Effector CD4-positive, alpha-beta T cell (primary cell): ENCODE data around the gene STRBP.
"Not testable (repeated sequence)": the region's sequence is repeated elsewhere in the genome, so short reads cannot be mapped to it uniquely, and the experiment has no call there.

Source experiments
- DNase-seq: peaks from one replicate; pipeline ENCODE4 v3.0.0-alpha.2; 2020
- total RNA-seq: gene quantifications from one replicate; lab custom pipeline; 2026; lab: John Stamatoyannopoulos, UW

The STRBP gene
- total RNA-seq, result 33.0 reads per million, percentile 58 among the genes with 10 or more reads in this experiment

DNA sequence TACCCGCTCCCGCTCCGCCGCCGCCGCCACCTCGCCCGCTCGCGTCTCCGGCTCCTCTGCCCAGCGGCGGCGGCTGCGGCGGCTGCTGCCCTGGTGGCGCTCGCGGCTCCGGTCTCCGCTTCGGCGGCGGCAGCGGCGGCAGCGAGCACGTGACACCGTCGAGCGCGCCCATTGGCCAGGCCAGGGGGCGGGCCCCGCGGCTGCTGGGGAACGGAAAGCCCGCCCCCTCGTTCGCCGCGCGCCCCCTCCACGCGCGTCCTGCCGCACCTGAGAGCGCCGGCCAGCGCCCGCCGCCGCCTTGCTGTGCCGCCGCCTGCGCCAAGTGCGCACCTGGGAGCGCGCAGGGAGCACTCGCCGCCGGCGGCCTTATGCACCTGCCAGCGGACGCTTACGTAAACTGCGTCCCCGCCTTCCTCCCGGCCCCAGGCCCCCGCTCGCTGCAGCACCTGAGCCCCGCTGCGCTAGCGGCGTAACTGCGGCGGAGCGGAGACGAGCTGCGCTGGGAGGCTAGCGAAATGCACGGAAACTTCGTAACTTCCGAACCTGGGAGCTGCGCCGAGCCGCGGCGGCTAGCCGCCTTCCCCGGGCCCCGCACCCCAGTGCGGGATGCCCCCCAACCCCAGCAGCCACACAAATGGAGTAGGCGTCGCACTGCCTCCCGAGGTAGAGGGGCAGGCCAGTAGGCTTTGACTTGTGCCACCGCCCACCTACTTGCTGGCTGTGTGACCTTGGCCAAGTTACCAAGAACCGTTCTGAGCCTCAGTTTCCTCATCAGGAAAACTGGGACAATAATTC, at the start of gene STRBP:
TSS of gene STRBP (minus strand) at position 122 of the 795 bp plus-strand sequence. CDS start 84,452 bp downstream, outside the sequence.
- peak; percentile 90 for DNase-seq

GRCh38 chr9:123316053-123316718, 47.8 kb upstream of the STRBP start:
- DNase-seq, result no peak

DNA sequence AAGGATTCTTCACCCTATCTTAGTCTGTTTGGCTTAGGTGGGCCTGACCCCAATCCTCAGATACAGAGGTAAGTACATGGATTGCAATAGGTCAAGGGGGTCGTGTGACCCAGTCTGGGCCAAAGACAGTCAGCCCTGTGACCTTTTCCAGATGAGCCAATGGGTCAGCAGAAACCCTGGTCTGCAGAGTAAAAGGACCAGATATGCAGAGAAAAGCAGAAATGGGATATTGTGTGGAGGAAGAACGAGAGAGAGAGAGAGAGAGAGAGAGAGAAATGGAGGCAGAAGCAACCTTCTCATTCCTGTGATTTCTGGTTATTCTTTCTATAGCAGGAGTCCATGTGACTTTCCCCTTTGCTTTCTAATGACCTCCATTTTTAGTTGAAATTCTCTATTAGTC, 47.2 kb upstream of the STRBP start:
- no peak for DNase-seq

DNA sequence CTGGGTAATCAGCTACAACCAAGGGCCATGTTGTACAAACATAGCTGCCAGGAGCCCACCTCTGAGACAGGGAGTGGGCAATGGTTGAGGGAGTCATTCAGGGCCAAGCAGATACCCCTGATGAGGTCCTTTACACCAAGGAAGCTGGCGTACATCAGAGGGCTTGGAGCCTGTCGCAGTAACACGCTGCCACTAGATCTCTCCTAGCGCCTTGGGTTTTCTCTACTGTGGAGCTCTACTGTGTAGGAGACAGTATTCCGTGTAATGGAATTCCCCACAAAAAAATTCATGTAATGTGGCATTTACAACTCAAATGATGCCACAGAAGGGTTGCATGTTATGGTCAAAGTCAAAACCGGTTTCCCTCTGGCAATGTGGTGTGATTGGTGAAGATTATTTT, 46.2 kb upstream of the STRBP start:
- DNase-seq, result no peak

- no peak for DNase-seq
These were observed 44.0 kb upstream of the STRBP start for GRCh38 chr9:123312306-123312877.

- DNase-seq, result no peak
These were observed 42.9 kb upstream of the STRBP start for GRCh38 chr9:123311250-123311752.

DNA sequence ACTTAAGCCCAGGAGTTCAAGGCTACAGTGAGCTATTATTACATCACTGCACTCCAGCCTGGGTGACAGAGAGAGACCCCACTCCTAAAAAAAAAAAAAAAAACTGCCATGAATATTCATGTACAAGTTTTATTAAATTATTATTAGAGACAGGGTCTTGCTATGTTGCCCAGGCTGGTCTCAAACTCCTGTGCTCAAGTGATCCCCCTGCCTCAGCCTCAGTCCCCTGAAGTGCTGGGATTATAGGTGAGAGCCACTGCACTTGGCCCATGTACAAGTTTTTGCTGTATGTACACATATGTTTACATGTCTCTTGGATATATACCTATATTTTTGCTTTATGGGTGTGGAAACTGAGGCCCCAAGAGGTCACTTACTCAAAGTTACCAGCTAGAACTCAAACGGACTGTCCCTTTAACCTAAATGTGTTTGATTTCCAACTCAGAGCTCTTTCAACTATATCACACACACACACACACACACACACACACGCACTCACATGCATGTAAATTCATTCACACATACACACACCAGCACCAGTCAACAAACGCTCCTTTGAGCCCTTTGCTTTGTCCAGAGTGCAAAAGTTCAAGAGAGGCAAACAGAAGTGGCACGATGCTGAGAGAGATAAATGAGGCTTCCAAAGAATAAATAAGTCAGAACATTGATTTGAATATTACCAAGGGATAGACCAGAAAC, 42.3 kb upstream of the STRBP start:
- no peak for DNase-seq

GRCh38 chr9:123309611-123310010, 41.2 kb upstream of the STRBP start:
- DNase-seq, result no peak

DNA sequence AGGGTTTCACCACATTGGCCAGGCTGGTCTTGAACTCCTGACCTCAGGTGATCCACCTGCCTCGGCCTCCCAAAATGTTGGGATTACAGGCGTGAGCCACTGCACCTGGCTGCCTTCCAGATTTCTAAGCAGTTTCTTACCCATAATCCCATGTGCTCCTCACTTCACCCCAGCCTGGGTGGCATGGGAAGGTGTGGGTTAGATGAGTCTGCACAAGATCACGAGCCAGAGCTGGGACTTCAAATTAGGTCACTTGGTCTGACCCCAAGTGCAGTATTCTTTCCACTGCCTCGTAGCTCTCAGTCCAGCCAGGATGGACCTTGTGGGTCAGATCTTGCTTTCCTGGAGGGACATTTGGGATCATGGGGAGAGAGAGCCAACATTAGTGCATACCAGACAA, 37.5 kb upstream of the STRBP start:
- DNase-seq, result no peak

- DNase-seq, result no peak
These were observed 35.9 kb upstream of the STRBP start for GRCh38 chr9:123304340-123304691.

- DNase-seq, result no peak
These were observed 34.2 kb upstream of the STRBP start for GRCh38 chr9:123302348-123303214.

DNA sequence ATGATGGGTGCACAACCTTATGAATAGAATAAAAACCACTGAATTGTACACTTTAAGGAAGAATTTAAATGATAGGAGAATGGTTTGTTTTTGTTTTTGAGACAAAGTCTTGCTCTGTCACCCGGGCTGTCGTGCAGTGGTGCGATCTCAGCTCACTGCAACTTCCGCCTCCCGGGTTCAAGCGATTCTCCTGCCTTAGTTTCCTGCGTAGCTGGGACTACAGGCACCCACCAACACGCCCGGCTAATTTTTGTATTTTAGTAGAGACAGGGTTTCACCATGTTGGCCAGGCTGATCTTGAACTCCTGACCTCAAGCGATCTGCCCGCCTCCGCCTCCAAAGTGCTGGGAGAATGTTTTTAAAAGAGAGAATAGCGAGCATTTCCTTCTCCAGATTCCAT, 33.5 kb upstream of the STRBP start:
- DNase-seq, result not testable (repeated sequence)

DNA sequence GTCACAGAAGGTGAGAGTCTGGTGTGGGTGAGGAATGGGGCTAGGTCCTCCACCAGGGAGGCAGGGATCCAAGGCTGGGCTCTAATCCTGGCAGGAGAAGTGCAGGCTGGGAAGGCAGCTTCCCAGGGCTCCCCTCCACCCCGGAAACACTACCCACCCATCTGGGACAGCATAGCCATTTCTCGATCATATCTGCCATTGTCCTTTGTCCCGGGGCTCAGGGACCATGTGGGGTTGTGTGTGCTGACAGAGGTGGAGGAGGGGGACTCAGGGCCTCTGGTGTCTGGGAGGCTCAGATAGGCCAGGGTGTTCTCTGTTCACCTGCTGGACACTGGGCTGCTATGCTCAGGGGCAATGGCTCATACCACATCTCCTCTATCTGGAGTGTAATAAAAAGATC, 32.2 kb upstream of the STRBP start:
- DNase-seq, result no peak

- no peak for DNase-seq
These were observed 31.3 kb upstream of the STRBP start for GRCh38 chr9:123299558-123300126.

DNA sequence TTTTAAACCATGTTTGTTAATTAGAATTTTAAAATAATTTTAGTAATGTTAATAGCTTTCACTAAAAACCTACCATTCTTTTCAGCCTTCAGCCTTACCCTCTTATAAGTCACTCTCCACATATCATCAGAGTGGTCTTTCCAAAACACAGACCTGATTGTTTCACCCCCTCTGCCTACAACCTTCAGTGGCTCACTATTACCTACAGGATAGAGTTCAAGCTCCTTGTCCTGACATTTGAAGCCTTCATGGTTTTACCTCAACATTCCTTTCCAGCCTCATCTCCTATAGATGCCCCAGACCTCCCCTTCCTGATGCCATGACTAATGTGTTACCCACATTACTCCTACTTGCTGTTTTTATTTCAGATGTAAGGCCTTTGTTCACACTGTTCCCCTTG, 27.8 kb upstream of the STRBP start:
- DNase-seq, result no peak

DNA sequence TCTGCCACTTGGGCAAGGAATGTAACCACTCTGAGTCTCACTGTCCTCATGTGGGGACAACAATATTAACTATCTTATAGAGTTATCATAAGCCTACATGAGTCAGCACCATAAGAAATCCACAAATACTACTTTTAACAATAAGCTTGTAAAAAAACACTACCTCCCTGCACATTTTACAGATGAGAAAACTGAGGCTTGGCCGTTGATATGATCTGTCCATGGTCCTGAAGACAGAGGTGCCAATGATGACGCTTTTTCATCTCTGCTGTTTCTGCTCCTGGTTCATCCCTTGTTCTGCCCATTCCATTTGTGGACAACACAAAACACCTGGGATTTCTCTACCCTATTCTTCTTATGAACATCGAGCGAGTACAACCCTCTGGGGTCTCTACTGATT, 23.4 kb upstream of the STRBP start:
- no peak for DNase-seq

- DNase-seq, result no peak
These were observed 22.4 kb upstream of the STRBP start for GRCh38 chr9:123290764-123291163.

GRCh38 chr9:123287639-123288038, 19.3 kb upstream of the STRBP start:
- DNase-seq, result no peak

- no peak for DNase-seq
These were observed 17.9 kb upstream of the STRBP start for GRCh38 chr9:123286324-123286723.

DNA sequence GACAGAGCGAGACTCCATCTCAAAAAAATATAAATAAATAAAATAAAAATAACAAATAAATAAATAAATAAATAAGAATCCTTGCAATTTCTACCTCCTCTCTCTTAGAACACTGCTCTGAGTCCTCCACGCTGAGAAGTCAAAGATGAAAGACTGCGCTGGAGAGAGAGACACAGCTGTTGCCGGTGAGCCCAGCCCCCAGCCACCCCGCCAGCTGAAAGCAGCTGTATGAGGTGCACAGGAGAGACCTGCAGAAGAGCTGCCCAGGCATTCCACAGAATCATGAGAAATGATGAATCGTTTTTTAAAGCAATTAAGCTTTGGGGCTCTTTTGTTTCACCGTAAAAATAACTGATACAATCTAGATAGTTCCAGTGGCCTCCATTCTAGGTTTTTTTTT, 16.3 kb upstream of the STRBP start:
- no peak for DNase-seq

DNA sequence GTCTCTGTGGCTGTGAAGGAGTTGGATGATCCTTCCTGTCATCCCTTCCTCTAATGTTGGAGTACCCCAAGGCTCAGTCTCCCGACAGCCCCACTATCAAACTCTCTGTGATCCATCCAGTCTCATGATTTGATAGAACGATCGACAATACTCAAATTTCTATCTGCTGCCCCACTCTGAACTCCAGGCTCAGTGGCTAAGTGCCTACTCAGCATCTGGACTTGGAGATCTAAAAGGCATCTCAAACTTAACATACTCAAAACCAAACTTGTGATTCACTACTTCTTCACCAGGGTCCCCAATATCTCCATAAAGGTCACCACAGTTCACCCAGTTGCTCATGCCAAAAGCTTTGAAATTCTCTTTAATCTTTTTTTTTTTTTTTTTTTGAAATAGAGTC, 15.1 kb upstream of the STRBP start:
- DNase-seq, result no peak

- DNase-seq, result no peak
These were observed 14.6 kb upstream of the STRBP start for GRCh38 chr9:123283048-123283408.
